Neural cell (in vitro differentiated cells): ENCODE measurements around the gene ZNRD2.

Experiments
- CTCF ChIP-seq: fragments of 450-650 bp; IDR thresholded peaks from 2 replicates; pipeline ENCODE4 v1.5.1; 2014; ENCODE audit warnings: antibody characterized with exemption, mild to moderate bottlenecking, moderate library complexity; ENCODE audit not compliant: poor library complexity, severe bottlenecking
- EP300 ChIP-seq: fragments of 450-650 bp; conservative IDR thresholded peaks from 2 replicates; pipeline ENCODE4 v1.6.1; 2014; ENCODE audit warnings: antibody characterized with exemption, mild to moderate bottlenecking, moderate library complexity; ENCODE audit not compliant: poor library complexity, severe bottlenecking
- EZH2 ChIP-seq: fragments of 200-600, 300-800 bp; shearing (Covaris generic), sonication (generic); IDR thresholded peaks from 2 replicates; pipeline ENCODE4 v1.6.1; 2014; ENCODE audit warnings: antibody characterized with exemption, low read length, borderline replicate concordance, mild to moderate bottlenecking; ENCODE audit not compliant: insufficient read depth, poor library complexity, severe bottlenecking
- MXI1 ChIP-seq: fragments of 450-650 bp; conservative IDR thresholded peaks from 2 replicates; pipeline ENCODE4 v1.6.1; 2014; ENCODE audit warnings: antibody characterized with exemption, mild to moderate bottlenecking; ENCODE audit not compliant: poor library complexity, severe bottlenecking
- POLR2AphosphoS5 ChIP-seq: IDR thresholded peaks from 2 replicates; pipeline ENCODE4 v1.6.1; 2012
- RAD21 ChIP-seq: fragments of 450-650 bp; conservative IDR thresholded peaks from 2 replicates; pipeline ENCODE4 v1.6.1; 2014; ENCODE audit warnings: antibody characterized with exemption, mild to moderate bottlenecking, moderate library complexity
- REST ChIP-seq: IDR thresholded peaks from 2 replicates; pipeline ENCODE4 v1.6.1; 2012; ENCODE audit warnings: borderline replicate concordance
- SMC3 ChIP-seq: fragments of 450-650 bp; conservative IDR thresholded peaks from 2 replicates; pipeline ENCODE4 v1.6.1; 2014; ENCODE audit warnings: antibody characterized with exemption, mild to moderate bottlenecking, moderate library complexity; ENCODE audit not compliant: poor library complexity
- TAF1 ChIP-seq: IDR thresholded peaks from 2 replicates; pipeline ENCODE4 v1.6.1; 2012; ENCODE audit warnings: low read depth

- no peak for TF ChIP-seq POLR2AphosphoS5
- no peak for TF ChIP-seq TAF1
- TF ChIP-seq CTCF, result no peak
- TF ChIP-seq EP300, result no peak
- no peak for TF ChIP-seq EZH2
- TF ChIP-seq REST, result no peak
- TF ChIP-seq SMC3, result no peak
- no peak for TF ChIP-seq MXI1
- TF ChIP-seq RAD21, result no peak
Observed at GRCh38 chr11:65554842-65555430, 15.3 kb upstream of the ZNRD2 start.
